GM21423 (cell line): ENCODE results near the gene MLXIP.

ENCODE experiments used
- ATAC-seq: cut with Tn5 transposase; IDR thresholded peaks from one replicate; pipeline ENCODE4 v1.9.1; 2021; ENCODE audit warnings: mild to moderate bottlenecking, moderate library complexity; ENCODE audit not compliant: unreplicated experiment

The MLXIP gene

GRCh38 chr12:122076743-122077495 lies 1.6 kb upstream of the MLXIP start:
- no peak for ATAC-seq

GRCh38 chr12:122079033-122079531 lies 526 bp downstream of the MLXIP start:
- no peak for ATAC-seq

GRCh38 chr12:122079532-122080081 lies 1.1 kb downstream of the MLXIP start:
- no peak for ATAC-seq

GRCh38 chr12:122080149-122081082 lies 1.9 kb downstream of the MLXIP start:
- no peak for ATAC-seq

GRCh38 chr12:122081083-122081696 lies 2.6 kb downstream of the MLXIP start:
- no peak for ATAC-seq

- ATAC-seq, result peak; percentile 47
Observed at GRCh38 chr12:122081697-122082221, 3.2 kb downstream of the MLXIP start.

- no peak for ATAC-seq
Observed at GRCh38 chr12:122082621-122083356, 4.2 kb downstream of the MLXIP start.

GRCh38 chr12:122084857-122085405 lies 6.4 kb downstream of the MLXIP start:
- no peak for ATAC-seq

GRCh38 chr12:122085591-122085990 lies 7.0 kb downstream of the MLXIP start:
- no peak for ATAC-seq

- no peak for ATAC-seq
Observed at GRCh38 chr12:122086116-122086515, 7.6 kb downstream of the MLXIP start.

GRCh38 chr12:122086641-122087285 lies 8.2 kb downstream of the MLXIP start:
- no peak for ATAC-seq

GRCh38 chr12:122087431-122088178 lies 9.0 kb downstream of the MLXIP start:
- ATAC-seq, result no peak

- ATAC-seq, result no peak
Observed at GRCh38 chr12:122088179-122088810, 9.7 kb downstream of the MLXIP start.

- ATAC-seq, result no peak
Observed at GRCh38 chr12:122089077-122089476, 10.5 kb downstream of the MLXIP start.

- no peak for ATAC-seq
Observed at GRCh38 chr12:122090759-122091515, 12.4 kb downstream of the MLXIP start.

GRCh38 chr12:122093098-122093883 lies 14.7 kb downstream of the MLXIP start:
- no peak for ATAC-seq
